NCI-H345 treated with DMSO at 0.1 percent for 48 hours (cell line): ENCODE measurements around the gene FNIP2.
"Not testable (repeated sequence)": the region's sequence is repeated elsewhere in the genome, so short reads cannot be mapped to it uniquely, and the experiment has no call there.

Source experiments
- DNase-seq: peaks from one replicate; lab custom pipeline; 2025; ENCODE audit not compliant: unreplicated experiment; lab: John Stamatoyannopoulos, UW

Gene FNIP2

GRCh38 chr4:158789853-158790252 is 21.0 kb downstream of the FNIP2 start:
- DNase-seq, result no peak

- no peak for DNase-seq
Observed at GRCh38 chr4:158793021-158793420, 24.2 kb downstream of the FNIP2 start.

- not testable (repeated sequence) for DNase-seq
Observed at GRCh38 chr4:158793430-158793829, 24.6 kb downstream of the FNIP2 start.

DNA sequence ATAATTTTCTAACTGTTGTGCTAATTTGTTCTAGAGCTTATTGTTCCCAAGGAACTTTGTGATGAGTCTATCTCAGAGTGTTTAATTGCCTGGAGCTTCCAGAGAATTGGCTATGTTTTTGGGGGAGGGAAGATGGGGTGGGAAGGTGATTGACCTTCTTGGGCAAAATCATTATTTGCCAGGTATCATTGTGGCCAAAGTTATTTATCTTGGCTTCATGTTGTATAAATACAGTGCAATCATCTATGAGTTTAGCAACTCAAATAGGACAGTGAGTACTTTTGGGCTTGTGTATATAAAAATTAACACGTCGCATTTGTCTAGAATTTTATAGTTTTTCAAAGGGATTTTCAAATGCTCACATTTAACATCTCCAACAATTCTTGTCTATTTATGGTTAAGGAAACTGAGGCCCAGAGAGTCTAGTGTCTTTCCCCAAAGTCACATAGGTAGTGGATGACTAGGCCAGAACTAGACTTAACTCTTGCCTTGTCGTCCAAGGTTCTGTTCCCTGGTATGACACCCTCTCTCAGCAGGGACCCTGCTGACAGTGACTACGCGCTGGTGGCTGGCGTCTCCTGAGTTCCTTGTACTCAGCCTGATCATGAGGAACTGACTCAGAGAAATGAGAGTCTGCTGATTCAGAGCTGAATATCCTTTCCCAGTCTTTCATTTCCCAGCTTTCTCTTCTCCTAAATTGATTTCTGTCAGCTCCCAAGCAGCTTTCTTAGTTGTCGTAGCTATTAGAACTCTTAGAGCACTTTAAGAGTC is 27.7 kb downstream of the FNIP2 start:
- DNase-seq, result no peak

DNA sequence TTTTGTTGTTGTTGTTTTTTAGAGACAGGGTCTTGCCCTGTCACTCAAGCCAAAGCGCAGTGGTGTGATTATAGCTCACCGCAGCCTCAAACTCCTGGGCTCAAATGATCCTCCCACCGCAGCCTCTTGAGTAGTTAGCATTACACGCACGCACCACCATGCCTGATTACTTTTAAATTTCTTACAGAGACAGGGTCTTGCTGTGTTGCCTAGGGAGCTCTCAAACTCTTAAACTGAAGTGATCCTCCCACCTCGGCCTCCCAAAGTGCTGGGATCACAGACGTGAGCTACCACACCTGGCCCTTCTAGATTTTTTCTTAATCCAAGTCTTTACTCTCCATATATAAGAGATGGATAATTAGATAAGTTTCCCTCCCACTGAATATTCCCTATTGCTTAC is 29.2 kb downstream of the FNIP2 start:
- no peak for DNase-seq

DNA sequence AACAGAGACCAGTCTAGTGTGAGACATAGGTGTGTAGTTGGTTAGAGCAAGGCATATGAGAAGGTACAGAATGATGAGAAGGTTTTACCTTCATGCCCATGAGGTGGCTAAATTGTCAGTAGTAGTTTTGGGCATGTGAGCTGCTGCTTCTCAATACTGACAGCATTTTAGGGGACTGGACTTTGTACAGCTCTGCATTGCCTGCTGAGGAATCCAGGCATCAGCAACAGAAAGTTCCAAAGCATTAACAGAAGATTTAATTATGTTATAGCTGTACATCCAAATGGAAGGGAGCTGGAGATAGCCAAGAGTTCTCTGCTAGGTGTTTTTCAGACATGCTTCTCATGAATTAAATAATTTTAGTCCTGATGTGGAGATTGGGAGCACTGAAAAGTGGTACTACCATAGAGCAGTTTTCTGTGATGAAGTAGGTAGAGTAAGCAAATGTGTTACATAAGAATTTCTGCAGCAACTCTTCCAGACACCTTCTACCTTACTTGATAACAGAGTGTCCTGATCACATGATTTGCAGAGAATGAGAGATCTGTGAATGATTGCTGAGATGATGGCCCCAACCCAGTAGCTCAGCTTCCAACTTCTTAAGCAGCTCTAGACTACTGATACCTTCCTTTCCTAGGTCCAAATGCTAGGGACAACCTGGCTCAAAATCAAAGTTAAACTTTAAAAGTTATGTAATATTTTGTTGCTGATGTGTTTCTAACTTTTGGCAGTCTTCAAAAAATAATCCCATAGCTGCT is 30.4 kb downstream of the FNIP2 start:
- DNase-seq, result no peak

DNA sequence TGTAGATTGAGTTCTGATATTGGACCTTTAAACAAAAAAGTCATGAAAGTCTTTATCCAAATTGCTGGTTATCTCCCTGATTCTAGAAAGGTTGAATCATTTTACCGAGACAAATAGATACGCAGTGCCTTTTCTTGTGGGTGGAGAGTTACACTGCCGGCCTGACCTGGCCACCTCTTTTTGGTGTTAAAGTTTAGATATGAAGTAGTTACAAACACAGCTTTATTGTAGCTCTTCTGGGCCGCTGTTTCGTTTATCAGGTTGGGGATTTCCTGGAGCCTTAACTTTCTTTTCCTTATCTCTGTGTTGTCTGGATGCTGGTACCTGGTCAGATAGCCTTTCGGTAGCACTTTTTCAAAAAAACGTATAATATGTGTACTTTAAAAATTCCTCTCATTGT is 31.0 kb downstream of the FNIP2 start:
- no peak for DNase-seq

DNA sequence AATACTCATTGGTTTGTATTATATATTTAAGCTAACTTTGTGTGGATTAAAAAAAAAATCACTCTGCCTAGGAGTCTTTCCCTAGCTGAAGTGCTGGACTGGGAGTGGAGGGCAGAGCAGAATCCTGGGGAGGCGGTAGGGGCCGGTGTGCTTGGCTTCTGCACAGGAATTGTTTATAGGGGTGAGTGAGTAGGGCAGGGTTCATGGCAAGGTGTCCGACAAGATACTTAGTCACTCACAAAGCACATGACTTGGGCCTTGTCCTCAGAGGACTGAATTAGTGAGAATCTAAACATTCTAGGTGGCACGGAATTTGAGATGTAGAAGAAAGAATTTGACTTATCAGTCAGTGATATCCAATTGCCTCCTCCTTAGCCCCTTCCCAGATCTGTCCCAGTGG is 32.2 kb downstream of the FNIP2 start:
- DNase-seq, result no peak

GRCh38 chr4:158801677-158802076 is 32.9 kb downstream of the FNIP2 start:
- no peak for DNase-seq

GRCh38 chr4:158802914-158803313 is 34.1 kb downstream of the FNIP2 start:
- DNase-seq, result no peak

DNA sequence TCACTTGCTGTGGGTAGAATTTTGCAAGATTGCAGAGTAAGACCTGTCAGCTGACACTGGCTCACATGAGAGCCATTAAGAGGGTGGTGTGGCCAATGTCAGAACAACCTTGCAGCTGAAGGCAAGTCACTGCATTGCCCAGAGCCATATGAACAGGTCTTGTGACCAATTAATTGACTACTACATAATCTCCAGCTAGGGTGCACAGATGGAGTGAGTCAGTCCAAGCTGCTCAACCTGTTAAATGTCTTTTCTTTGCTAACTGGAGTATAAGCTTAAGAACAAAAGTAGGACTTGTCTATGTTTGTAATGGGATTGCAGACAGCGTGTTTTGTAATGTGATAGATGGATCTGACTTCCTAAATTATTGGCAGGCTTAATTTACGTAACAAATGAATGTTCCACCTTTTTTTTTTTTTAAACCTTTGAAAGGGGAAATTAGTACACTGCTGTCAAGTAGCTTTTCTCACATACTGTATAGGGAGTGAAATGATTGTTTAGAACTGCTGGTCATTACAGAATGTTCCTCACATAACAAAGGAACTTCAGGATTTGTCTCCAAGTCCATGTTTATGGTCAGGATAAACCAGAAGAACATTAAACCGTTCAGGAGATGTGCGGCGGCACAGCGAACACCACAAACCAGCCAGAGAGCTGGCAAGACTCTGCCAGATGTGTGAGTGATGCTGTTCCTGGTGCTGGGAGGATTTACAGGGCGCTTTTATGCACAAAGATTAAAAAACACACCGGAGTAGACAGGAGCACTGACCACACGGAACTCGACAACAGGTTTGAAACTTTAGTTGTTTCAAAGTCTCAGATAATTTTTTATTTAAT is 37.0 kb downstream of the FNIP2 start:
- no peak for DNase-seq

DNA sequence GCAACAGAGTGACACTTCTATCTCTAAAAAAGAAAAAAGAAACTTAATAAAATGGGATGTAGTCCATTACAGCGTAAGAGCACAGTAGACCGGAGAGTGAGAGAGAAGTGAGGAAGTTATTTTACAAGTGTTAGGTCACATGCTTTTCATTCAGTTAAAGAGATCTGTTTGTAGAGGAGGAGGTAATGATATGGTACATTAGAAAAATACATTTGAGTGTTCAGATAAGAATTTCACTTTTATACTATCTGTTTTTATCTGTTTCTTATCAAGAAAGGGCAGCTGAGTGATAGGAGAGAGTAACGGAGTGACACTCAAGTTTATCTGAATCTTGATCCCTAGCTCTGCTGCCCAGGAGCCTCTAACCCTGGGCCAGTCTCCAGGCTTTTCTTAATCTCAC is 38.9 kb downstream of the FNIP2 start:
- no peak for DNase-seq

DNA sequence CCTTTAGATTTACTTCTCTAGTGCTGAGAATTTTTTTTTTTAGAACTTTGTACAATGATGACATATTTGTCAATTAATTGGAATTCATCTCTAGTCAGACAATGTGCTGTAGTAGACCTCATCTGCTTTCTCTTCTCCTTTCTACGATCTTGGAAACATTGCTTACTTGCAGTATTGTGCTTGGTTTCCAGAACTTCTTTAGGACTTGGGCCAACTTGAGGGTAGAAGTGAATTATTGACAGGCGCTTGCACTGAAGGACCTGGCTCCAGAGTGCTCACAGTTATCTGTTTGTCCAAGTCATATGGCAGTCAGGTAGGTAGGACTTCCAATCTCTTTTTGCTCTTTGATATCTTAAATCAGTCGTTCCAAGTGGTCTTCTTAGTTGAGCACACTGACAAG is 39.6 kb downstream of the FNIP2 start:
- DNase-seq, result no peak

DNA sequence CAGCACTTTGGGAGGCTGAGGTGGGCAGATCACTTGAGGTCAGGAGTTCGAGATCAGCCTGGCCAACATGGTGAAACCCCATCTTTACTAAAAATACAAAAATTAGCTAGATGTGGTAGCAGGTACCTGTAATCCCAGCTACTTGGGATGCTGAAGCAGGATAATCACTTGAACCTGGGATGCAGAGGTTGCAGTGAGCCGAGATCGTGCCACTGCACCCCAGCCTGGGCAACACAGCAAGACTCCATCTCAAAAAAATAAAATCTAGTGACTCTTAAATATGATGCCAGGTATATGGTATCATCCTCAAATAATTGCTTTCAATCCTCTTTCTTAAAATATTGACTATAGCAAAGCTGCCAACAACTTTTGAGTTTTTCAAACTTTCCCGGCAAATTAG is 40.4 kb downstream of the FNIP2 start:
- DNase-seq, result not testable (repeated sequence)

DNA sequence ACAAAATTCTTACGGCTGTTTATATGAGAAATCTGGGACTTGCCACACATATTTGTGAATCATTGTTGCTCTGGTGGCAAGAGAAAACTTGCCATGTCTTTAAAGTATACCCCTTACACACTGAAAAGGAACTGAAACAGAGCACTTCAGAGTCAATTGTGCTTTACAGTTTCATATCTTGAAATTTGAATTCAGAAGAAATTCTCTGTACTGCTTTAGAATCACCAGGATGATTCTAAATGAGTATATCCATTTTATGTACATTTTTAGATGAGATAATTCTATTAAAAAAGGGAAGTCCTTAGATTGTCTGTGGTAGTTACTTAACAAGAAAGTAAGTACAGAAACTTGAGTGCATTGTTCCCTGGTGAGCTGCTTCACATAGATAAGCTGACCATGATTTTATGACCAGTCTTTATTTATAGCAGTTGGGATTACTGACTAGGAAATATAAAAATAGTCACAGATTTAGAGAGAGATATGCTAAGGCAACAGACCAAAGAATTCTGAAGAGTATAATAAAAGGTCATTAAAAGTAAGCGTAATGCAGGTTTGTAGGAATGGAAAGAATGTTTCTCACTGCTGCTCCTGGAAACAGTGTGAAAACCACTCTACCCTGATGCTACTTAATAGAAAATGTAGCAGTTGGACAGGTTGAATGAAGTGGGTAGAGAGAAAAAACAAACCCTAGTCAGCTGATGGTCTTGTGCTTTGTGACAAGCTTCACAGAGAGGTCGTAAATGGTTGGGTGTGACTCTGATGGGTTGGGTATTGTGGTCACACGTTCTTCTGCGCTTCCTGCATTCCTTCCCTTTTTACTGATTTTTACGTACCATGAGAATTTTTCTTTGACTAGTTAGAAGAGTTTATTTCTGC is 41.0 kb downstream of the FNIP2 start:
- DNase-seq, result no peak

DNA sequence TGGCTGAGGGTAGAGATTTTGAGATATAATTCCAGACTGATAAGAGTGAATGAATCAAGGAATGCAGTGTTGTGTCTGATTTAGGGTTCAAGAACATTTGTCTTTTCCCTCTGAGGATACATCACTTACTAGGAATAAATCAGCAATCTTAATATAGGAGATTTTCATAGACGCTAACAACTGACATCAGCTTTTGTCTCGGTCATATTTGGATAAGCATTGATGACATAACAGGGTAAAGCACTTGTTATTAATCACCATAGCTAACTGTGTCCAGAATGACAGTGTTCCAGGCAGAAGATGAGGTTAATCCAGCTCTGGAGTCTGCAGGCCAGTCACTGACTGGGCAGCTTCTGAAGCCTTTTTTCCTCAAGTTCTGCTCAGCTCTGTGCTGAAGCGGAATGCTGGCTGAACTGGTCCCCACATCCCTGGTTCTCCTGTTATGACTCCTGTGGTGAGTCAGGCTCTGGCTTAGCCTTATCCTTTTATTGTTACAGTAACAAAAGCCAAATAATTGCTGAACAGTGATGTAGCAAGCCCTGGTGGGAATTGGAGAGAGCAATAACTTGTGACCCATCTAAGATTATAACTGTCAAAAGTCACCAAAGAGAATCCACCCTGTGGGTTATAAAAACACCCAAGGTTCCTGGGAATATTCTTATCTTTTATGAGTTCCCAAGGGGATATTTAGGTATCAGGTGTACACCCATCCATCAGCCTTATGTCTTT is 41.8 kb downstream of the FNIP2 start:
- DNase-seq, result no peak

DNA sequence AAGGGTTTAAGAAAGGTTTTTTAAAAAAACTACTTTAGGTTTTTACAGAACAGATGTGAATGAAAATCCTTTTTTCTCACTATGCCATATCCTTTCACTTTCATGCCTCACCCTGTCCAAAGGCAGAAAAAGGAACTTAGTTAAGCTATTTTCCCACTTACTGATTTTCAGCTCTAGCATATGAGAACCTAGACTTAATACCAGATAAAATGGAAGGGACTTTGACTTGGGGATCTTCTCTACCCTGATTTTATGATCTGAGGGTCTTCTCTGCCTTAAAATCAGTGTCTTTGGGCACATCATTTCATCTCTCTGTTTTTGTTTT is 42.4 kb downstream of the FNIP2 start:
- DNase-seq, result no peak

- no peak for DNase-seq
Observed at GRCh38 chr4:158811704-158812103, 42.9 kb downstream of the FNIP2 start.

DNA sequence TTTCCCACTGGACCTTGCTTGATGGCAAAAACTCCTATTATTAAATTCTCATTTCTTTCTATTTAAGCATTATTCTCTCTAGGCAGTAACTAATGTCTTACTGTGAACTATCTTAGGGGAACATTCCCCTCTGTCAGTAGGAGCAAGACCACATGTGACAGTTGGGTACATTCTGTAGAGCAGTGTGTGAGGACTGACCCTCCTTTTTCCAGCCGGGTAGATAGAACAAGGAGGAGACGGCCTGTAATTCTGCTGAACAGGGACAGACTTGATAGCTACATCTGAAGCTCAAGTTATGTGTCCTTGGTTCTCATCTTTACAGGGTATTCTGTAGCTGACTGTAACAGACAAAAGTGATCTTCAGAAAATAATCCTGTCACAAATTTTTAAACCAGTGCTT is 43.3 kb downstream of the FNIP2 start:
- DNase-seq, result no peak

DNA sequence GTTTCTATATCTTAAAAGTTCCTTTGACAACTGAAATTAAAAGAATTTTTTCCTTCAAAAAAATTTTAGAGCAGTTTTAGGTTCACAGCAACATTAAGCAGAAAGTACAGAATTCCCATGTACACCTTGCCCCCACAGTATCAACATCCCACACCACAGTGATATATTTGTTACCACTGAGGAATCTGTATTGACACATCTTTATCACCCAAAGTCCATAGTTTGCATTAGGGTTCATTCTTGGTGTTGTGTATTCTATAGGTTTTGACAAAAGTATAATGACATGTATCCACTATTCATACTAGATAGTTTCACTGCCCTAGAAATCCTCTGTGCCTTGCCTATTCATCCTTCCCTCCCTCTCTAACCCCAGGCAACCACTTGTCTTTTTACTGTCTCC is 43.7 kb downstream of the FNIP2 start:
- no peak for DNase-seq
